Sigmoid colon (tissue), 7 donors: ENCODE results near the gene FRY. TPM values are rescaled to one million over a fixed set of nuclear protein-coding genes. Genes with fewer than 3 reads are reported as not detected.

Source experiments
- DNase-seq: peaks from one replicate; pipeline ENCODE4 v3.0.0-alpha.2; 2019
- H3K27ac ChIP-seq, 4 donors: fragments of 200-600 bp; sonication (generic); one replicate each; pipeline ENCODE4 v1.5.1; 2016 to 2019; ENCODE audit warnings: mild to moderate bottlenecking in 1 of 4
- H3K27me3 ChIP-seq, 3 donors: fragments of 200-600 bp; sonication (generic); one replicate each; pipeline ENCODE4 v1.5.1; 2019; ENCODE audit warnings: mild to moderate bottlenecking in 1 of 3
- H3K36me3 ChIP-seq, 4 donors: fragments of 200-600 bp; sonication (generic); one replicate each; pipeline ENCODE4 v1.5.1; 2016 to 2019
- H3K4me1 ChIP-seq, 4 donors: fragments of 200-600 bp; sonication (generic); one replicate each; pipeline ENCODE4 v1.5.1; 2017 to 2019
- H3K4me3 ChIP-seq, 4 donors: fragments of 200-600 bp; sonication (generic); one replicate each; pipeline ENCODE4 v1.5.1; 2017 to 2019; ENCODE audit warnings: mild to moderate bottlenecking in 2 of 4, moderate library complexity in 1 of 4
- H3K9me3 ChIP-seq, 4 donors: fragments of 200-600 bp in 3 of 4; sonication (generic) in 3 of 4; one replicate each; pipeline versions ENCODE4 v1.5.1 to v1.6.1; 2013 to 2019
- CTCF ChIP-seq, 4 experiments: fragments of 450-650 bp in 3 of 4; fragments of 200-600 bp in 1 of 4; IDR thresholded peaks; one replicate each; pipeline ENCODE4 v1.5.1; 2016 to 2019; ENCODE audit warnings: antibody characterized with exemption in 4 of 4, mild to moderate bottlenecking in 3 of 4, moderate library complexity in 2 of 4
- EP300 ChIP-seq, 4 donors: sonication (generic); formaldehyde crosslinking; IDR thresholded peaks; one replicate each; pipeline ENCODE4 v1.6.1; 2017; ENCODE audit warnings: antibody characterized with exemption in 4 of 4
- POLR2A ChIP-seq, 2 donors: fragments of 450-650 bp; IDR thresholded peaks; one replicate each; pipeline ENCODE4 v1.6.1; 2016; ENCODE audit warnings: antibody characterized with exemption in 2 of 2, mild to moderate bottlenecking in 2 of 2, moderate library complexity in 2 of 2
- POLR2AphosphoS5 ChIP-seq, 4 donors: sonication (generic); formaldehyde crosslinking; IDR thresholded peaks; one replicate each; pipeline ENCODE4 v1.6.1; 2017; ENCODE audit warnings: antibody characterized with exemption in 4 of 4
- WGBS, 2 donors: extraction: QIAGEN DNeasy Blood & Tissue Kit; methylation state at CpG; one replicate each; pipeline ENCODE4 v1.1.7; 2013; 5-methylcytosine and 5-hydroxymethylcytosine counted together
- intact Hi-C: fragments of 100-400 bp; cut with DNase I; formaldehyde crosslinking; loops from one replicate; pipeline ENCODE4 v1.15.1; 2023
- polyA plus RNA-seq, 3 donors: library from polyadenylated mRNA; stranded (reverse); fragments of 200-250 nt; gene quantifications; one replicate each; pipeline ENCODE4 v1.2.3, GENCODE V29; 2013
- total RNA-seq, 4 donors: library from RNA; depleted of rRNA; stranded (reverse); fragments of >200 nt; gene quantifications; one replicate each; pipeline ENCODE4 v1.1.0, GENCODE V29; 2016
- donor health status: healthy with polysubstance abuse.
- donor health status: Bipolar disorder and iron deficiency.
- donor health status: healthy.

FRY gene
- total and polyA plus RNA-seq, 7 donors = 1.4 to 118 (median 26.7) TPM

- Histone ChIP-seq H3K27ac (peak overlapping the region in 1 of 4 donors; percentile 85), H3K4me1 (peaks cover 0 to 43% (median 39%) of the 10 kb centered on the region in 4 donors), H3K27me3 (no peaks in the 10 kb centered on the region), H3K9me3 (no peaks in the 10 kb centered on the region), H3K36me3 (peaks cover 0 to 23% (median 2%) of the 10 kb centered on the region in 4 donors), H3K4me3 (no peak overlapping the region)
- no peak for TF ChIP-seq POLR2A (IDR thresholded peaks at IDR 0.05)
- DNase-seq = no peak
- intact Hi-C loops = loop anchor here (5.0 kb wide), 1 partner anchor 51 kb away; no protein-coding TSS in a partner anchor
Observed at GRCh38 chr13:32213626-32214025, 182.1 kb downstream of the FRY start.

- TF ChIP-seq POLR2A (IDR thresholded peaks at IDR 0.05) (no peak), POLR2AphosphoS5 (IDR thresholded peaks at IDR 0.05) (no peak), CTCF (IDR thresholded peaks at IDR 0.05) (no peak), EP300 (IDR thresholded peaks at IDR 0.05) (no peak)
- Histone ChIP-seq H3K4me1 (peaks cover 0 to 43% (median 38%) of the 10 kb centered on the region in 4 donors), H3K9me3 (no peaks in the 10 kb centered on the region), H3K27me3 (no peaks in the 10 kb centered on the region), H3K4me3 (no peak overlapping the region), H3K36me3 (peaks cover 0 to 23% (median 2%) of the 10 kb centered on the region in 4 donors), H3K27ac (peak overlapping the region in 1 of 4 donors; percentile 8)
- no peak for DNase-seq
- intact Hi-C loops = loop anchor here (5.0 kb wide), 1 partner anchor 52 kb away; no protein-coding TSS in a partner anchor
- WGBS, 2 donors = 92 to 95% methylated on average over 4 of the region's 4 CpGs
Observed at GRCh38 chr13:32214071-32214470, 182.5 kb downstream of the FRY start.

GRCh38 chr13:32216281-32216680 lies 184.7 kb downstream of the FRY start:
- intact Hi-C loops = no loop called here
- Histone ChIP-seq H3K9me3 (no peaks in the 10 kb centered on the region), H3K4me3 (no peak overlapping the region), H3K36me3 (peaks cover 0 to 24% (median 4%) of the 10 kb centered on the region in 4 donors), H3K4me1 (peaks cover 0 to 21% (median 18%) of the 10 kb centered on the region in 4 donors), H3K27me3 (no peaks in the 10 kb centered on the region), H3K27ac (no peak overlapping the region)
- DNase-seq = no peak
- 86 to 97% methylated on average over 5 of the region's 5 CpGs for WGBS, 2 donors
- no peak for TF ChIP-seq POLR2AphosphoS5 (IDR thresholded peaks at IDR 0.05)
- TF ChIP-seq POLR2A (IDR thresholded peaks at IDR 0.05) = no peak
- TF ChIP-seq CTCF (IDR thresholded peaks at IDR 0.05) = no peak
- TF ChIP-seq EP300 (IDR thresholded peaks at IDR 0.05) = no peak

GRCh38 chr13:32222046-32222676 lies 190.6 kb downstream of the FRY start:
- TF ChIP-seq CTCF (IDR thresholded peaks at IDR 0.05) = no peak
- WGBS, 2 donors = 97% methylated on average over 6 of the region's 6 CpGs
- Histone ChIP-seq H3K4me3 (no peak overlapping the region), H3K27ac (no peak overlapping the region), H3K9me3 (no peaks in the 10 kb centered on the region), H3K4me1 (peaks cover 0 to 19% (median 13%) of the 10 kb centered on the region in 4 donors), H3K36me3 (peaks cover 0 to 23% (median 6%) of the 10 kb centered on the region in 4 donors), H3K27me3 (no peaks in the 10 kb centered on the region)
- no peak for DNase-seq
- intact Hi-C loops = no loop called here

- no peak for DNase-seq
- H3K4me1 ChIP-seq = peaks cover 0 to 29% (median 20%) of the 10 kb centered on the region in 4 donors
- intact Hi-C loops = no loop called here
- no peak for TF ChIP-seq CTCF (IDR thresholded peaks at IDR 0.05)
- TF ChIP-seq POLR2AphosphoS5 (IDR thresholded peaks at IDR 0.05) = no peak
- TF ChIP-seq POLR2A (IDR thresholded peaks at IDR 0.05) = no peak
- TF ChIP-seq EP300 (IDR thresholded peaks at IDR 0.05) = no peak
- peak overlapping the region; percentile 35 to 63 (median 58) for H3K27ac ChIP-seq
- WGBS, 2 donors = 84 to 89% methylated on average over 5 of the region's 5 CpGs
- H3K4me3 ChIP-seq = no peak overlapping the region
- H3K9me3 ChIP-seq = no peaks in the 10 kb centered on the region
- H3K27me3 ChIP-seq = no peaks in the 10 kb centered on the region
- H3K36me3 ChIP-seq = peaks cover 0 to 28% (median 8%) of the 10 kb centered on the region in 4 donors
Observed at GRCh38 chr13:32224916-32225315, 193.3 kb downstream of the FRY start.
